Measurements from ENCODE around the gene RARRES2. TPM values are rescaled to one million over a fixed set of nuclear protein-coding genes. Genes with fewer than 3 reads are reported as not detected.

The RARRES2 gene
- total RNA-seq, 1 donor from 2014 or later, result 26.3 TPM

DNA sequence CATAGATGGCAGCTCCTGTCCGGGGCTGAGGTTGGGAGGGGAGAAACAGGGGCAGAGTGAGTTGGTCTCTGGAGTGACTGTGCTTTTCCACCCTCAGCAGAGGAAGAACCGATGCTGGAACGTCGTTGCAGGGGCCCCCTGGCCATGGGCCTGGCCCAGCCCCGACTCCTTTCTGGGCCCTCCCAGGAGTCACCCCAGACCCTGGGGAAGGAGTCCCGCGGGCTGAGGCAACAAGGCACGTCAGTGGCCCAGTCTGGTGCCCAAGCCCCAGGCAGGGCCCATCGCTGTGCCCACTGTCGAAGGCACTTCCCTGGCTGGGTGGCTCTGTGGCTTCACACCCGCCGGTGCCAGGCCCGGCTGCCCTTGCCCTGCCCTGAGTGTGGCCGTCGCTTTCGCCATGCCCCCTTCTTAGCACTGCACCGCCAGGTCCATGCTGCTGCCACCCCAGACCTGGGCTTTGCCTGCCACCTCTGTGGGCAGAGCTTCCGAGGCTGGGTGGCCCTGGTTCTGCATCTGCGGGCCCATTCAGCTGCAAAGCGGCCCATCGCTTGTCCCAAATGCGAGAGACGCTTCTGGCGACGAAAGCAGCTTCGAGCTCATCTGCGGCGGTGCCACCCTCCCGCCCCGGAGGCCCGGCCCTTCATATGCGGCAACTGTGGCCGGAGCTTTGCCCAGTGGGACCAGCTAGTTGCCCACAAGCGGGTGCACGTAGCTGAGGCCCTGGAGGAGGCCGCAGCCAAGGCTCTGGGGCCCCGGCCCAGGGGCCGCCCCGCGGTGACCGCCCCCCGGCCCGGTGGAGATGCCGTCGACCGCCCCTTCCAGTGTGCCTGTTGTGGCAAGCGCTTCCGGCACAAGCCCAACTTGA, 29.9 kb upstream of the RARRES2 start:
- no peak overlapping the region for H3K4me3 Mint-ChIP-seq
- H3K27ac Mint-ChIP-seq (ENCODE audit: unreplicated experiment), result no peak overlapping the region
- peaks cover 49% of the 10 kb centered on the region for H3K4me1 Mint-ChIP-seq
- no peaks in the 10 kb centered on the region for H3K9me3 Mint-ChIP-seq
- peaks cover 2% of the 10 kb centered on the region for H3K27me3 Mint-ChIP-seq (ENCODE audit: low read depth)
- TF ChIP-seq, protein P1, sequence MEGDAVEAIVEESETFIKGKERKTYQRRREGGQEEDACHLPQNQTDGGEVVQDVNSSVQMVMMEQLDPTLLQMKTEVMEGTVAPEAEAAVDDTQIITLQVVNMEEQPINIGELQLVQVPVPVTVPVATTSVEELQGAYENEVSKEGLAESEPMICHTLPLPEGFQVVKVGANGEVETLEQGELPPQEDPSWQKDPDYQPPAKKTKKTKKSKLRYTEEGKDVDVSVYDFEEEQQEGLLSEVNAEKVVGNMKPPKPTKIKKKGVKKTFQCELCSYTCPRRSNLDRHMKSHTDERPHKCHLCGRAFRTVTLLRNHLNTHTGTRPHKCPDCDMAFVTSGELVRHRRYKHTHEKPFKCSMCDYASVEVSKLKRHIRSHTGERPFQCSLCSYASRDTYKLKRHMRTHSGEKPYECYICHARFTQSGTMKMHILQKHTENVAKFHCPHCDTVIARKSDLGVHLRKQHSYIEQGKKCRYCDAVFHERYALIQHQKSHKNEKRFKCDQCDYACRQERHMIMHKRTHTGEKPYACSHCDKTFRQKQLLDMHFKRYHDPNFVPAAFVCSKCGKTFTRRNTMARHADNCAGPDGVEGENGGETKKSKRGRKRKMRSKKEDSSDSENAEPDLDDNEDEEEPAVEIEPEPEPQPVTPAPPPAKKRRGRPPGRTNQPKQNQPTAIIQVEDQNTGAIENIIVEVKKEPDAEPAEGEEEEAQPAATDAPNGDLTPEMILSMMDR (conservative IDR thresholded peaks at IDR 0.05), result no peak
- DNase-seq (ENCODE audit: low read depth, low spot score), result no peak
- peaks cover 15% of the 10 kb centered on the region for H3K36me3 Mint-ChIP-seq (ENCODE audit: low read depth)

DNA sequence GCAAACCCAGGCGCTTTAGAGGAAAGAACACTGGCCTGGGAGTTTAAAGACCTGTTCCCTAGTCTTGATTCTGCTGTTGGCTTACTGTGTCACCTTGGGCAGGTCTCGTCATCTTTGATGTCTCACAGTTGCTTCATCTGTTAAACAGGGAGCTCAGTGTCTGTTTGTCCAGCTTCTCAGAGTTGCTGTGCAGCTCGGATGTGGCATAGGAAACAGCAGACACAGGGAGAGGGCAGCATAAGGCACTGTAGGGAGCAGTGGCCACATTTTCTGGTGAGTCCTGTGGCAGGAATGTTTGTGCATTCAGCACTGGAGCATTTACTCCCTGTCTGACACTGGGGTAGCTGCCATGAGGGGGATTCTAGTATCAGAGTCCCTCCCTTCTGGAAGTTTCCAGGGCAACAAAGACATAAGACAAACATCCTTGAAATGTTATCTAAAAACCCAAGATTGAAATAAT, 29.2 kb upstream of the RARRES2 start:
- H3K4me1 Mint-ChIP-seq, result peaks cover 48% of the 10 kb centered on the region
- TF ChIP-seq, protein P1 (conservative IDR thresholded peaks at IDR 0.05), result no peak
- H3K36me3 Mint-ChIP-seq (ENCODE audit: low read depth), result peaks cover 15% of the 10 kb centered on the region
- peak overlapping the region; percentile 78 for H3K27ac Mint-ChIP-seq (ENCODE audit: unreplicated experiment)
- H3K9me3 Mint-ChIP-seq, result no peaks in the 10 kb centered on the region
- peaks cover 2% of the 10 kb centered on the region for H3K27me3 Mint-ChIP-seq (ENCODE audit: low read depth)
- peak overlapping the region; percentile 100 for H3K4me3 Mint-ChIP-seq
- no peak for DNase-seq (ENCODE audit: low read depth, low spot score)

DNA sequence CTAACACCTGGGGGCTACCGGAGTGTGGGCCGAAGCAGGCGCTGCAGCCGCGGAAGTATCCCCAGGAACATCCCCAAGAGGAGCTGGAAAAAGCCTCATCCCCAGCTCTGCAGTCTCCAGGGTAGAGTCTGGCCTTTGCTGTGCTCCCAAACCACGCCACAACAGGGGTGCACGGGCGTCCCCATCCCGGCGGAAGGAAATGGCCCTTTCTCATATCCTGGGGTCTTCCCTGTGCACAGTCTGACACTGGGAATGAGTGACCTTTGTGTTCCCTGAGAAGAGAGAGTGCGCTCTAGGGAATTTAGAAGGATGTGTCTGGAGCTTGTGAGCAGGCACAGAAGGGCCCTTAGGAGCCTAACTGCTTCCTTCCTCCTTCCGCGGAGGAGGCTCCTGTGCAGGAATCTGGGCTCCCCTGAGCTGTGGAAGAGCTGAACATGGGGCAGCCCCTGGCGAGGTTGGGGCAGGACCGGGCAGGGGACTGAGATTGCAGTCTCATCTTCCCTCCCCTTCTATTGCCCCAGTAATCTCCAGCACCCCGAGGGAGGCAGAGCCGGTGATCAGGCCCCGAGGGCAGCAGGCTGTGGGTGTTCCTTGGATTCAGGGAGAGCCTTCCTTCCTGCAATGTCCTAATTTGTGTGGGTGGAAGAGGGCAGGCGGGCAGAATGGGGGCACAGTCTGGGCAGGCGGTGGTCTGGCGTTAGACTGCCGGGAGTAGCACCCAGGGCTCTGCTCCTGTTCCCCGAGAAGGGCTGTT, 28.5 kb upstream of the RARRES2 start:
- Mint-ChIP-seq H3K27ac (ENCODE audit: unreplicated experiment) (peak overlapping the region; percentile 99), H3K9me3 (no peaks in the 10 kb centered on the region), H3K36me3 (ENCODE audit: low read depth) (peaks cover 15% of the 10 kb centered on the region), H3K4me3 (peak overlapping the region; percentile 100), H3K27me3 (ENCODE audit: low read depth) (peaks cover 2% of the 10 kb centered on the region), H3K4me1 (peaks cover 47% of the 10 kb centered on the region)
- DNase-seq (ENCODE audit: low read depth, low spot score), result no peak
- TF ChIP-seq, protein P1 (conservative IDR thresholded peaks at IDR 0.05), result no peak

DNA sequence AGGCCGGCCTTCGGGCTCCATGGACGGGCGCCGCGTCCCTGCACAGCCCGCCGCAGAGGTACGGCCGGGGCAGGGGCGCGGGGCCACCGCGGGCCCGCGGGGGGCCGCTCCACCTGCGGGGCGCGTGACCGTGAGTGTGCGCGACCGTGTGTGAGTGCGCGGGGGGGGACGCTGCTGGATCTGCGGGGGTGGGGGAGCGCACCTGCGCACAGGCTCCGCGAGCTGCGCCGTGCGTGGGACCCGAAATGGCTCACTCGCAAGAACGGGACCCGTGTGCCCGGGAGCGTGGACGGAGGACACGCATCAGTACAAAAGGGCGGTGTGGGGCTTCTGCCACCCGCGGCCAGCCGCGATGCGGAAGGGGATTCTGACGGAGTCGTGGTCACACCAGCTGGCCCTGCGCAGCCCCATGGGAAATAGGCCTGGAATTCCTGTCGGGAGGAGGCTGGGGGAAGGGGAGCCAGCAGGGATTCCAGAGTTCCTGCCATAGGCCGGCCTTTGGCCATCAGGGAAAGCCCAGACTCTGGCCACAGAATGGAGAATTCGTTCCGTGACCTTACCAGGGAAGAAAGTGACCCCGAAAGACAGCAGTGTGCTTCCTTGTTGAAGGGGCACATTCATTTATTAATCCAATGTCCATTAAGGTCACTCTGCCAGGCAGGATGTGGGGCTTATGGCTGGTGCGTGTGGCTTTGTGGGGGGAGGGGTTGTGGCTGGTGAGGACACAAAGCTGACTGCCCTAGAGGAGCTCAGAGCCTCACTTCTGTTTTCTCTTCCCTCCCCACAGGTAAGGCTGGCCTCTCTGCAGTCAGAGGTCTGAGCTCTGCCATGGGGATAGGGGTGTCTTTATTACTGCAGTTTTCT, 27.7 kb upstream of the RARRES2 start:
- peak; percentile 52 for DNase-seq (ENCODE audit: low read depth, low spot score)
- H3K4me3 Mint-ChIP-seq, result peak overlapping the region; percentile 100
- peaks cover 11% of the 10 kb centered on the region for H3K36me3 Mint-ChIP-seq (ENCODE audit: low read depth)
- H3K4me1 Mint-ChIP-seq, result peaks cover 43% of the 10 kb centered on the region
- TF ChIP-seq, protein P1 (conservative IDR thresholded peaks at IDR 0.05), result no peak
- no peaks in the 10 kb centered on the region for H3K9me3 Mint-ChIP-seq
- H3K27me3 Mint-ChIP-seq (ENCODE audit: low read depth), result peaks cover 2% of the 10 kb centered on the region
- H3K27ac Mint-ChIP-seq (ENCODE audit: unreplicated experiment), result peak overlapping the region; percentile 99
